NB4 (cell line): ENCODE data around the gene GMDS.

Experiments used
- POLR2A ChIP-seq: IDR thresholded peaks from 2 replicates; pipeline ENCODE4 v1.6.1; 2011; ENCODE audit warnings: mild to moderate bottlenecking; ENCODE audit not compliant: insufficient read length; ENCODE audit errors: extremely low read depth
- TF ChIP-seq, protein P1 (sequence below): IDR thresholded peaks from one replicate; pipeline ENCODE4 v1.5.1; 2012; ENCODE audit warnings: low read depth, low read length

DNA sequence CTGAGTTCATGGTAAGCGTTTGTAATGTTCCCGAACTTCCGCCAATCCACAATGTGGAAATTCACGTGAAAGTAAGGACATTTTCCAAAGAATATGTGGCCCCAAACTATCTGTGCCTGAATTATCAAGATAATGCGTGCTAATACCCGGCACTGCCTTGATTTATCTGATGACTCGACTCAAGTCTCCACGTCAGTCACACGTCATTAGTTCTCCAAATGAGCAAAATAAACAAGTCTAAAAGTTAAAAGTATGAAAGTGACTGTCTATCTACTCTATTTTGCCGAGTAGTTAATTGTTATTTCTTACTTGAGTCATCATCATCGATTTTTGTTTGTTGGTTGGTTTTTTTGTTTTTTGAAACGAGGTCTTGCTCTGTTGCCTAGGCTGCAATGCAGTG, 657.4 kb downstream of the GMDS start:
- TF ChIP-seq, protein P1, sequence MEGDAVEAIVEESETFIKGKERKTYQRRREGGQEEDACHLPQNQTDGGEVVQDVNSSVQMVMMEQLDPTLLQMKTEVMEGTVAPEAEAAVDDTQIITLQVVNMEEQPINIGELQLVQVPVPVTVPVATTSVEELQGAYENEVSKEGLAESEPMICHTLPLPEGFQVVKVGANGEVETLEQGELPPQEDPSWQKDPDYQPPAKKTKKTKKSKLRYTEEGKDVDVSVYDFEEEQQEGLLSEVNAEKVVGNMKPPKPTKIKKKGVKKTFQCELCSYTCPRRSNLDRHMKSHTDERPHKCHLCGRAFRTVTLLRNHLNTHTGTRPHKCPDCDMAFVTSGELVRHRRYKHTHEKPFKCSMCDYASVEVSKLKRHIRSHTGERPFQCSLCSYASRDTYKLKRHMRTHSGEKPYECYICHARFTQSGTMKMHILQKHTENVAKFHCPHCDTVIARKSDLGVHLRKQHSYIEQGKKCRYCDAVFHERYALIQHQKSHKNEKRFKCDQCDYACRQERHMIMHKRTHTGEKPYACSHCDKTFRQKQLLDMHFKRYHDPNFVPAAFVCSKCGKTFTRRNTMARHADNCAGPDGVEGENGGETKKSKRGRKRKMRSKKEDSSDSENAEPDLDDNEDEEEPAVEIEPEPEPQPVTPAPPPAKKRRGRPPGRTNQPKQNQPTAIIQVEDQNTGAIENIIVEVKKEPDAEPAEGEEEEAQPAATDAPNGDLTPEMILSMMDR: no peak
- TF ChIP-seq POLR2A: no peak
